Epithelial cell of proximal tubule (primary cell): ENCODE results near the gene MAPK6. TPM values are rescaled to one million over a fixed set of nuclear protein-coding genes. Genes with fewer than 3 reads are reported as not detected.

Experiments
- DNase-seq: peaks from one replicate; pipeline ENCODE4 v3.0.0-alpha.2; 2011; ENCODE audit warnings: low read depth
- H3K4me3 ChIP-seq: 2 replicates; pipeline ENCODE4 v1.5.1; 2011; ENCODE audit warnings: low read depth, mild to moderate bottlenecking, low read length
- CTCF ChIP-seq: conservative IDR thresholded peaks from 2 replicates; pipeline ENCODE4 v1.5.1; 2012; ENCODE audit warnings: low read depth, mild to moderate bottlenecking, low read length
- total RNA-seq: library from RNA; depleted of rRNA; stranded (reverse); fragments of >200 nt; gene quantifications from 2 replicates; pipeline ENCODE4 v1.2.3, GENCODE V29; 2015

Gene MAPK6
- total RNA-seq, 1 donor from 2014 or later: 32.6 TPM

- no peak overlapping the region for H3K4me3 ChIP-seq
- DNase-seq: no peak
- no peak for TF ChIP-seq CTCF
Observed at GRCh38 chr15:52004806-52005205, 14.2 kb upstream of the MAPK6 start.

- DNase-seq: no peak
- H3K4me3 ChIP-seq: no peak overlapping the region
- TF ChIP-seq CTCF: no peak
Observed at GRCh38 chr15:52005748-52006701, 13.0 kb upstream of the MAPK6 start.

GRCh38 chr15:52006702-52007340, 12.2 kb upstream of the MAPK6 start:
- no peak overlapping the region for H3K4me3 ChIP-seq
- no peak for TF ChIP-seq CTCF
- no peak for DNase-seq

GRCh38 chr15:52008359-52008697, 10.7 kb upstream of the MAPK6 start:
- no peak overlapping the region for H3K4me3 ChIP-seq
- no peak for TF ChIP-seq CTCF
- no peak for DNase-seq

GRCh38 chr15:52008698-52009434, 10.2 kb upstream of the MAPK6 start:
- H3K4me3 ChIP-seq: no peak overlapping the region
- no peak for DNase-seq
- no peak for TF ChIP-seq CTCF

- no peak for DNase-seq
- H3K4me3 ChIP-seq: no peak overlapping the region
- no peak for TF ChIP-seq CTCF
Observed at GRCh38 chr15:52010633-52011595, 8.1 kb upstream of the MAPK6 start.
